ENCODE measurements around the gene CXXC4. TPM values are rescaled to one million over a fixed set of nuclear protein-coding genes. Genes with fewer than 3 reads are reported as not detected.

The CXXC4 gene
- total and polyA plus RNA-seq, 5 experiments from 2014 or later = 0.59 TPM; not detected in 4

GRCh38 chr4:104475652-104476051 is 19.0 kb downstream of the CXXC4 start:
- Mint-ChIP-seq H3K4me3 (no peak overlapping the region), H3K36me3 (no peaks in the 10 kb centered on the region), H3K27me3 (peaks cover 3 to 8% (median 6%) of the 10 kb centered on the region in 5 donors), H3K4me1 (no peaks in the 10 kb centered on the region), H3K27ac (no peak overlapping the region), H3K9me3 (peaks cover 0 to 2% (median 0%) of the 10 kb centered on the region in 9 donors)
- POLR2A ChIA-PET = no interaction called here
- DNase-seq (no peak), ATAC-seq (no peak)

DNA sequence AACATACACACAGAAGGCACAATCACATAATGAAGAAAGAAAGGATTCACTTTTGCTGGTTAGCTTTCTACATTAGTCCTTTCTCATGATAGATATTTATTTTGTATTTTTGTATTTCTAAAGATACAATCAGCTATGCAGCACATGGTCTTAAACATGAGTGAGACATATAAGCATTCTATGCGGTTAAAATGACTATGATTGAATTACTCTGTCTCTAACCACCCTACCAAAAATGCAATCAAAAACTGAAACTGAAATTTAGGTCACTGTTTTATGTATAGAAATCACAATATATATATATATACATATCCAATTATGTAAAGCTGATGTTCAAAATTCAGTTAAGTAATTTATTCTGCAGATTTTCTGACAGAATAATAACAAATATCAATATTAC is 21.9 kb downstream of the CXXC4 start:
- Mint-ChIP-seq H3K9me3 (peaks cover 0 to 4% (median 0%) of the 10 kb centered on the region in 9 donors), H3K27ac (no peak overlapping the region), H3K4me1 (no peaks in the 10 kb centered on the region), H3K36me3 (no peaks in the 10 kb centered on the region), H3K27me3 (peaks cover 4 to 8% (median 6%) of the 10 kb centered on the region in 5 donors), H3K4me3 (no peak overlapping the region)
- POLR2A ChIA-PET = no interaction called here
- no peak for ATAC-seq
- no peak for DNase-seq

DNA sequence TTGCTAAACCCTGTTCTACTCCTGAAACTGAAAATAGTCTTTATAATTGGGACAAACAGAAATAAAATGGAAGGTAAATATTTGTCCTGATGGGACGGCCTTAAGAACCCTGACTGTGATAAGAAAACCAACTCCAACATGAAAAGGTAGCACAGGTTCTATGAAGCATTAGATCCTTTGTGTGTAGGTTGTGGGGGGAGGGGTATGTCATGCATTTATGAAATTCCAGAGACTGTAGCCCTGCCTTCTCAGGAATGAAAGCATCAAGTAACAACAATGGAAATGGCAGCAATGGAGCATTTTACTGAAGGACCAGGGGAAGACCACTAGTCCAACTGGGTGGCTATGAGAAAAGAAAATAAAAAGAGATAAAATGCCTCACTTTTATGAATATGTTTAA is 23.9 kb downstream of the CXXC4 start:
- Mint-ChIP-seq H3K36me3 (no peaks in the 10 kb centered on the region), H3K27me3 (peaks cover 4 to 9% (median 7%) of the 10 kb centered on the region in 5 donors), H3K9me3 (peaks cover 0 to 4% (median 0%) of the 10 kb centered on the region in 9 donors), H3K4me3 (no peak overlapping the region), H3K4me1 (no peaks in the 10 kb centered on the region), H3K27ac (no peak overlapping the region)
- ATAC-seq (no peak), DNase-seq (no peak)
- POLR2A ChIA-PET = no interaction called here

- Mint-ChIP-seq H3K27me3 (peaks cover 1 to 8% (median 8%) of the 10 kb centered on the region in 5 donors), H3K36me3 (no peaks in the 10 kb centered on the region), H3K4me1 (no peaks in the 10 kb centered on the region), H3K4me3 (no peak overlapping the region), H3K9me3 (peaks cover 0 to 4% (median 0%) of the 10 kb centered on the region in 9 donors), H3K27ac (no peak overlapping the region)
- ATAC-seq (no peak), DNase-seq (no peak)
- POLR2A ChIA-PET = no interaction called here
Observed at GRCh38 chr4:104469794-104470193, 24.9 kb downstream of the CXXC4 start.

- peaks cover 0 to 14% (median 5%) of the 10 kb centered on the region in 5 donors for H3K27me3 Mint-ChIP-seq
- no peak overlapping the region for H3K4me3 Mint-ChIP-seq
- POLR2A ChIA-PET = no interaction called here
- H3K9me3 Mint-ChIP-seq = peaks cover 0 to under 1% (median 0%) of the 10 kb centered on the region in 9 donors
- H3K27ac Mint-ChIP-seq = no peak overlapping the region
- H3K4me1 Mint-ChIP-seq = no peaks in the 10 kb centered on the region
- no peaks in the 10 kb centered on the region for H3K36me3 Mint-ChIP-seq
- DNase-seq = no peak
- no peak for ATAC-seq
Observed at GRCh38 chr4:104465619-104466018, 29.1 kb downstream of the CXXC4 start.

DNA sequence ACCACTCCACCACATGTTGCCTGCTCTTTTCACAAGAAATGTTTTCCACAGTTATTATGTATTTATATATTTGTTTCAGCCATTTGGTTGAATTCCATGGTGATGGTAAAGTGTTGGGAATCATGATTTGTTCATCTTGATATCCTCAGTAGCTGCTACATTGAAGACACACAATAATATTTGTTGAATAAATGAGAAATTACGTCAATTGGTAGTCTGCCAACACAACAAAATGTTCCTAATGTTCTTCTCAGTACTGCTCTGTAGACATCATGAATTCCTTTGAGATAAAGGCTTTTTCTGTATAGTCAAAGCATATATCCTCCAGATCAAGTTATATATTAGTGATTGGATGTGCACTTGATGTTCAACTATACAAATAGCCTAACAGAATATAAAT is 29.5 kb downstream of the CXXC4 start:
- Mint-ChIP-seq H3K27ac (no peak overlapping the region), H3K36me3 (no peaks in the 10 kb centered on the region), H3K27me3 (peaks cover 0 to 13% (median 5%) of the 10 kb centered on the region in 5 donors), H3K4me1 (no peaks in the 10 kb centered on the region), H3K4me3 (no peak overlapping the region), H3K9me3 (no peaks in the 10 kb centered on the region)
- POLR2A ChIA-PET = no interaction called here
- DNase-seq = no peak
- no peak for ATAC-seq

DNA sequence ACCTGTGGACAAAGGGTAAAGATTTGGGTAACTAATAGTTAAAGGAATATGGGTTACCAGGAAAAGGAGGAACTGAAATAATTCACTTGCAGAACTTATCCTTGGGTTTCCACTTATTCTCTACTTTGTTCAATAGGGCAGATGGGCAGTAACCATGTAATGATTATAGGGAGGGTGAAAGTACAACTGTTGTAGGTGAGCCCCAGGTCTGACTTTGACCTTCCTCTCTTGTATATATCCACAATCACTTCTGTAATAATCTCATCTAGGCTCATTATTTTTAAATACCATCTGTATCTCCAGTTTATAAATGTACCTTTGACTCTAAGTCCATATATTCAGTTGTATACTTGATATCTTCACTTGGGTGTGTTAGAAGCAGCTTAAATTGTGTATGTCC is 32.1 kb downstream of the CXXC4 start:
- H3K9me3 Mint-ChIP-seq = peaks cover 0 to 9% (median 0%) of the 10 kb centered on the region in 9 donors
- no peak overlapping the region for H3K27ac Mint-ChIP-seq
- H3K27me3 Mint-ChIP-seq = peaks cover 0 to 22% (median 3%) of the 10 kb centered on the region in 5 donors
- DNase-seq = no peak
- H3K4me1 Mint-ChIP-seq = no peaks in the 10 kb centered on the region
- POLR2A ChIA-PET = no interaction called here
- no peak overlapping the region for H3K4me3 Mint-ChIP-seq
- H3K36me3 Mint-ChIP-seq = no peaks in the 10 kb centered on the region
- no peak for ATAC-seq

DNA sequence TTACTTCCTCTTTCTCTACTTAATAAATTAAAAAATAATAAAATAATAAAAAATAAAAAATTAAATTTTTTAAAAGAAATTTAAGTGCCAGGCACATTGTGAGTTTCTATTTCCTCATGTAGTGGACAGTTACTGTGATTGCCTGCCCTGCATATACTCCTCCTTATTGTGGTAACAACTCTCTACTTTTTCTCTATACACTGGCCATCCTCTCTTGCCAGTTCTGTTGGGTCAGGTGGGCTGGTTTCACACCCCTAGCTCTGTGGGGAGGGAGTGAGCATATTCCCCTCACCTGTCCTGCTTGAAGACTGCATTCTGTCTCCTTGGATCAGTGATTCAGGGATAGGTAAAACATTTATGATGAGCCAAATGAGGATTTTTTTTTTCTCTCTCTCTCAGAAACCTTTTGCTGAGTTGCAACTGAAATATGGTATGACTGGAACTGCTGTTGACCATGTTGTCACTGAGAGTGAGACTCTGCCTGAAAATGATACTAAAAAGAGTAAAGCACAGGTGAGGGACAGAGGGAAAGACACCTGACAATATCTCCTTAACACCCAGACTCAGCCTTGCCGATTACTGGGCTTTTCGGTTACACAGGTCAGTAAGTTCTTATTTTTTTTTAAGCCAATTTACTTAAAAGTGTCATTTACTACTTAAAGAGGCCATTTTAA is 37.2 kb downstream of the CXXC4 start:
- Mint-ChIP-seq H3K4me1 (no peaks in the 10 kb centered on the region), H3K9me3 (peaks cover 0 to 9% (median 0%) of the 10 kb centered on the region in 9 donors), H3K36me3 (no peaks in the 10 kb centered on the region), H3K27me3 (peaks cover 0 to 16% (median 3%) of the 10 kb centered on the region in 5 donors), H3K27ac (no peak overlapping the region), H3K4me3 (no peak overlapping the region)
- POLR2A ChIA-PET = no interaction called here
- ATAC-seq (no peak), DNase-seq (no peak)

DNA sequence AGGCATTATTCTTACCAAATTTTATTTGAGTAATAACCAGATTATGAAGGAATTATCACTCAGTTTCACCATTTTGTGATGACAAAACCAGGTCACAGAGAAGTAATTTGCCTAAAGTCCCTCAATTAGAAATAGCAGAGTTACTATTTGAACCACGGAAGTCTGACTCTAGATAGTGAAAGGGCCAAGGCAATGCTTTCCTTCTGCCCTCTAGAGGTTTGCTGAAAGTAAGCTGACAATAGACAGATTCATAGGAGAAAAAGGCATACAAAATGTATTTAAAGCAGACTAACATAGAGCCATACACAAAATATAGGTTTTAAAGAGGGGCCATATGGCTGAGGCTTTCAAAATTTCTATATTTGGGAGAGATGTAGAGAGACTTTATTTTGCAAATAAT is 43.1 kb downstream of the CXXC4 start:
- ATAC-seq (no peak), DNase-seq (no peak)
- Mint-ChIP-seq H3K4me3 (no peak overlapping the region), H3K27me3 (peaks cover 0 to 5% (median 1%) of the 10 kb centered on the region in 5 donors), H3K27ac (no peak overlapping the region), H3K36me3 (no peaks in the 10 kb centered on the region), H3K9me3 (no peaks in the 10 kb centered on the region), H3K4me1 (no peaks in the 10 kb centered on the region)
- POLR2A ChIA-PET = no interaction called here

- no peak for ATAC-seq
- Mint-ChIP-seq H3K4me3 (no peak overlapping the region), H3K27ac (no peak overlapping the region), H3K36me3 (no peaks in the 10 kb centered on the region), H3K4me1 (no peaks in the 10 kb centered on the region), H3K9me3 (no peaks in the 10 kb centered on the region), H3K27me3 (peaks cover 0 to 1% (median 0%) of the 10 kb centered on the region in 5 donors)
- no peak for DNase-seq
- POLR2A ChIA-PET = no interaction called here
Observed at GRCh38 chr4:104449537-104449936, 45.2 kb downstream of the CXXC4 start.

DNA sequence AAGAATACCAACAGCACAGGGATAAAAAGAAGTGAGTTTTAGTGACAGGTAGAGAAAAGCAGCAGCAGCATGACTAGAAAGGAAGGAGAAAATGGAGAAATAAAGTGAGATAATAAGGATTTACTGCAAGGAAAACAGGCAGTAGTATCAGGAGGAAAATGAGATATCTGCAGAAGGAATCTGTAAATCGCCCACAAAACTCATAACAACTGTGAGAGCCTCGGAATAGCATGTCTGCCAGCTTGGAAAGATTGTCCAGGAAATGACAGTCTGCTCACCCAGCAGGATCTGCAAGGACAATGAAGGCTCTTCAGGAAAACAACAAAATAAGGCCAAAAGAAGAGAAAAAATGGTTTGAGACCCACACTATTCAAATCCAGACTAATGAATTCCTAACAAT is 47.4 kb downstream of the CXXC4 start:
- H3K9me3 Mint-ChIP-seq = no peaks in the 10 kb centered on the region

GRCh38 chr4:104446431-104447278 is 48.0 kb downstream of the CXXC4 start:
- peaks cover 0 to 6% (median 0%) of the 10 kb centered on the region in 5 donors for H3K27me3 Mint-ChIP-seq
- ATAC-seq (no peak), DNase-seq (no peak)
- no peaks in the 10 kb centered on the region for H3K4me1 Mint-ChIP-seq
- no peaks in the 10 kb centered on the region for H3K9me3 Mint-ChIP-seq
- POLR2A ChIA-PET = no interaction called here
- H3K27ac Mint-ChIP-seq = no peak overlapping the region
- H3K36me3 Mint-ChIP-seq = no peaks in the 10 kb centered on the region
- no peak overlapping the region for H3K4me3 Mint-ChIP-seq

More for the DNA sequence above, 47.4 kb downstream of the CXXC4 start:
- ATAC-seq (no peak), DNase-seq (no peak)
- no peak overlapping the region for H3K27ac Mint-ChIP-seq
- H3K27me3 Mint-ChIP-seq = peaks cover 0 to 6% (median 0%) of the 10 kb centered on the region in 5 donors
- H3K4me1 Mint-ChIP-seq = no peaks in the 10 kb centered on the region
- H3K4me3 Mint-ChIP-seq = no peak overlapping the region
- no peaks in the 10 kb centered on the region for H3K36me3 Mint-ChIP-seq
- POLR2A ChIA-PET = no interaction called here

DNA sequence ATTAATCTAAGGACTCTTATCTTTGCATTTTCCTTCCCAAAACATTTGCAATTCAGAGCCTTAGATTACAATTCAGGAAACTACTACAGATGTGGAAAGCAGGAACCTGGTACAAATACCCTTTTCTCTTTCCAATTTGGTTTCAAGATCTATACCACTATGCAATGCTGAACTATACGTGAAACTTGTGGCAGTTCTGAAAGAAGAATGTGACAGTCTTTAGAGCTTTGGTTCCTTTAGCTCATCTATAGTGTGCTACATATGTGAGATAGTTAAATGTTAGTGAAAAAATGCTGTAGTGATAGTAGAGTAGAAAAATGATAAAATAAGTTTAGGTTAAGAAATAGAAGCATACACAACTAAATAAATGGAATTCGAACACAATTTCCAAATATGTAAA is 50.0 kb downstream of the CXXC4 start:
- Mint-ChIP-seq H3K27me3 (peaks cover 0 to 6% (median 0%) of the 10 kb centered on the region in 5 donors), H3K27ac (no peak overlapping the region), H3K9me3 (peaks cover 0 to 1% (median 0%) of the 10 kb centered on the region in 9 donors), H3K4me1 (no peaks in the 10 kb centered on the region), H3K36me3 (no peaks in the 10 kb centered on the region), H3K4me3 (no peak overlapping the region)
- ATAC-seq = no peak
- POLR2A ChIA-PET = no interaction called here
- DNase-seq = no peak

All from naive thymus-derived CD8-positive, alpha-beta T cell (primary cell).